Natural killer cell (primary cell): ENCODE measurements around the gene RAB12. TPM values are rescaled to one million over a fixed set of nuclear protein-coding genes. Genes with fewer than 3 reads are reported as not detected.
A peak's percentile ranks its signal among the peaks of the same experiment; 100 is the strongest.

ENCODE experiments used
- ATAC-seq, 3 donors: fragments of 150-1000 bp in 2 of 3; fragments of 200-7000 bp in 1 of 3; cut with Tn5 transposase; 1 replicate in 1 of 3; 2 replicates in 2 of 3; pipeline ENCODE4 v1.10.0; 2021; ENCODE audit warnings: mild to moderate bottlenecking in 2 of 3, moderate library complexity in 2 of 3
- DNase-seq, 2 donors: peaks; one replicate each; pipeline versions ENCODE4 v3.0.0 to v3.0.0-alpha.2; 2013 to 2021; ENCODE audit warnings: mixed read lengths in 1 of 2
- H3K27ac ChIP-seq: one replicate; pipeline ENCODE4 v1.5.1; 2013; ENCODE audit warnings: mild to moderate bottlenecking, low read length
- H3K27me3 ChIP-seq: one replicate; pipeline ENCODE4 v1.6.1; 2013; ENCODE audit warnings: low read length; ENCODE audit not compliant: control insufficient read depth, insufficient read depth
- H3K36me3 ChIP-seq: one replicate; pipeline ENCODE4 v1.6.1; 2013; ENCODE audit warnings: low read length; ENCODE audit not compliant: control insufficient read depth, insufficient read depth
- H3K4me1 ChIP-seq: one replicate; pipeline ENCODE4 v1.6.1; 2013; ENCODE audit warnings: low read length; ENCODE audit not compliant: control insufficient read depth, insufficient read depth
- H3K4me3 ChIP-seq: one replicate; pipeline ENCODE4 v1.5.1; 2013; ENCODE audit warnings: low read length
- H3K9me3 ChIP-seq: one replicate; pipeline ENCODE4 v1.6.1; 2013; ENCODE audit warnings: low read length; ENCODE audit not compliant: control insufficient read depth, insufficient read depth
- H3K27ac Mint-ChIP-seq, 2 donors: one replicate each; pipeline ENCODE4 v1.8.0; 2022; ENCODE audit warnings: mild to moderate bottlenecking in 2 of 2, mixed read lengths in 2 of 2, moderate library complexity in 1 of 2
- H3K27me3 Mint-ChIP-seq, 2 donors: one replicate each; pipeline ENCODE4 v1.8.0; 2022; ENCODE audit warnings: low read depth in 2 of 2, mixed read lengths in 2 of 2
- H3K36me3 Mint-ChIP-seq: one replicate; pipeline ENCODE4 v1.8.0; 2022; ENCODE audit warnings: mixed read lengths
- H3K4me1 Mint-ChIP-seq, 2 donors: one replicate each; pipeline ENCODE4 v1.8.0; 2022; ENCODE audit warnings: mixed read lengths in 2 of 2
- H3K4me3 Mint-ChIP-seq: one replicate; pipeline ENCODE4 v1.8.0; 2022; ENCODE audit warnings: mild to moderate bottlenecking, moderate library complexity, mixed read lengths
- H3K9me3 Mint-ChIP-seq, 2 donors: one replicate each; pipeline ENCODE4 v1.8.0; 2022; ENCODE audit warnings: mixed read lengths in 2 of 2
- CTCF ChIP-seq: fragments of 200-600 bp; IDR thresholded peaks from one replicate; pipeline ENCODE4 v1.8.0; 2022; ENCODE audit warnings: antibody characterized with exemption
- WGBS: methylation state at CpG from one replicate; pipeline ENCODE4 v1.1.7; 2013; ENCODE audit warnings: missing lambda C conversion rate; ENCODE audit not compliant: insufficient coverage; 5-methylcytosine and 5-hydroxymethylcytosine counted together
- intact Hi-C: fragments of 100-400 bp; cut with micrococcal nuclease; formaldehyde crosslinking; loops from one replicate; pipeline ENCODE4 v1.14.2; 2022
- total RNA-seq, 4 donors: library from RNA; stranded (reverse); fragments of 120-200 nt in 1 of 4; gene quantifications; one replicate each; pipeline versions ENCODE4 v1.2.3 to v1.2.4, GENCODE V29; 2013 to 2022

The RAB12 gene
- total RNA-seq, 3 donors from 2014 or later (not counting 1 experiment from before 2014, with no cell fraction given), result 21.3 to 27.5 (median 21.8) TPM

- H3K27me3 ChIP-seq, result no peaks in the 10 kb centered on the region
- H3K4me1 ChIP-seq, result no peaks in the 10 kb centered on the region
- H3K36me3 Mint-ChIP-seq, result no peaks in the 10 kb centered on the region
- intact Hi-C loops, result no loop called here
- H3K36me3 ChIP-seq, result no peaks in the 10 kb centered on the region
- DNase-seq (no peak), ATAC-seq (peak in 1 of 3 donors; percentile 36)
- no peaks in the 10 kb centered on the region for H3K9me3 Mint-ChIP-seq
- no peak overlapping the region for H3K4me3 ChIP-seq
- no peaks in the 10 kb centered on the region for H3K9me3 ChIP-seq
- H3K27me3 Mint-ChIP-seq, result no peaks in the 10 kb centered on the region
- TF ChIP-seq CTCF, result no peak
- H3K4me3 Mint-ChIP-seq, result no peak overlapping the region
- no peak overlapping the region for H3K27ac Mint-ChIP-seq
- H3K27ac ChIP-seq, result no peak overlapping the region
- 76% methylated on average over 4 of the region's 4 CpGs for WGBS
- no peaks in the 10 kb centered on the region for H3K4me1 Mint-ChIP-seq
These were observed 72.0 kb downstream of the RAB12 start for GRCh38 chr18:8681196-8681595.

GRCh38 chr18:8684577-8684976, 75.3 kb downstream of the RAB12 start:
- Mint-ChIP-seq H3K27me3 (peaks cover 3 to 7% of the 10 kb centered on the region in 2 donors), H3K27ac (no peak overlapping the region), H3K4me3 (no peak overlapping the region), H3K36me3 (no peaks in the 10 kb centered on the region), H3K4me1 (no peaks in the 10 kb centered on the region), H3K9me3 (no peaks in the 10 kb centered on the region)
- intact Hi-C loops, result no loop called here
- Histone ChIP-seq H3K4me1 (no peaks in the 10 kb centered on the region), H3K9me3 (no peaks in the 10 kb centered on the region), H3K4me3 (no peak overlapping the region), H3K36me3 (no peaks in the 10 kb centered on the region), H3K27me3 (no peaks in the 10 kb centered on the region), H3K27ac (no peak overlapping the region)
- no peak for DNase-seq
- WGBS, result 92% methylated on average over 7 of the region's 7 CpGs
- no peak for ATAC-seq
- TF ChIP-seq CTCF, result no peak

GRCh38 chr18:8685141-8685913, 76.1 kb downstream of the RAB12 start:
- 89% methylated on average over 13 of the region's 13 CpGs for WGBS
- intact Hi-C loops, result no loop called here
- no peaks in the 10 kb centered on the region for H3K9me3 Mint-ChIP-seq
- Histone ChIP-seq H3K4me1 (no peaks in the 10 kb centered on the region), H3K36me3 (no peaks in the 10 kb centered on the region), H3K9me3 (no peaks in the 10 kb centered on the region), H3K4me3 (no peak overlapping the region), H3K27me3 (no peaks in the 10 kb centered on the region), H3K27ac (no peak overlapping the region)
- peaks cover 7 to 8% of the 10 kb centered on the region in 2 donors for H3K27me3 Mint-ChIP-seq
- no peaks in the 10 kb centered on the region for H3K36me3 Mint-ChIP-seq
- no peaks in the 10 kb centered on the region for H3K4me1 Mint-ChIP-seq
- no peak for TF ChIP-seq CTCF
- ATAC-seq, result no peak
- DNase-seq, result no peak
- no peak overlapping the region for H3K27ac Mint-ChIP-seq
- no peak overlapping the region for H3K4me3 Mint-ChIP-seq

GRCh38 chr18:8685914-8686216, 76.6 kb downstream of the RAB12 start:
- TF ChIP-seq CTCF, result no peak
- H3K36me3 ChIP-seq, result no peaks in the 10 kb centered on the region
- no peak overlapping the region for H3K27ac ChIP-seq
- Mint-ChIP-seq H3K9me3 (no peaks in the 10 kb centered on the region), H3K27me3 (peaks cover 7 to 10% of the 10 kb centered on the region in 2 donors), H3K4me3 (no peak overlapping the region), H3K36me3 (no peaks in the 10 kb centered on the region), H3K27ac (no peak overlapping the region), H3K4me1 (no peaks in the 10 kb centered on the region)
- H3K4me3 ChIP-seq, result no peak overlapping the region
- no peaks in the 10 kb centered on the region for H3K4me1 ChIP-seq
- WGBS, result 90% methylated on average over 8 of the region's 8 CpGs
- H3K9me3 ChIP-seq, result no peaks in the 10 kb centered on the region
- DNase-seq, result no peak
- no peaks in the 10 kb centered on the region for H3K27me3 ChIP-seq
- ATAC-seq, result no peak
- intact Hi-C loops, result no loop called here
